ENCODE results near the gene PYCR2. TPM values are rescaled to one million over a fixed set of nuclear protein-coding genes. Genes with fewer than 3 reads are reported as not detected.

The PYCR2 gene
- total RNA-seq, 1 donor from 2014 or later, result 47.4 TPM

DNA sequence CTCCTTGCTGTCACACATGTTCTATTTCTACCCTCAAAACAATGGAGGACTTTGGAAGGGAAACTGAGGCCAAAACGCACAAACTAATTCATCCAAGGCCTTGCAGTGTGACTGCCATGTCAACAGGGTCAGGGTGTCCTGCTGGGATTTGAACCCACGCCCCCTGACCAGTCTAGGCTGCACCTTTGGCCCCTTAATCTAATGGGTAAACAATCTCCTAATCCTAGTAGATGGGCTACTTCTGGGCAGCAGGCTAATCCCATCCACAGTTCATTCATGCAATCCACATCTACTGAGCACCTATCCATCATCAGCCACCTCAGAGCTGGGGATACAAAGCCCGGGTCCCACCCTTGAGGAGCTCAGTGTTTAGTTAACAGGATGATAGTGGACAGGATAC is 34.0 kb upstream of the PYCR2 start:
- Histone ChIP-seq H3K9me3 (no peaks in the 10 kb centered on the region), H3K4me3 (no peak overlapping the region), H3K27me3 (no peaks in the 10 kb centered on the region), H3K36me3 (no peaks in the 10 kb centered on the region), H3K4me1 (peaks cover 6% of the 10 kb centered on the region), H3K27ac (no peak overlapping the region)
- intact Hi-C loops (cut with DNase I), result no loop called here
- TF ChIP-seq, protein P1, sequence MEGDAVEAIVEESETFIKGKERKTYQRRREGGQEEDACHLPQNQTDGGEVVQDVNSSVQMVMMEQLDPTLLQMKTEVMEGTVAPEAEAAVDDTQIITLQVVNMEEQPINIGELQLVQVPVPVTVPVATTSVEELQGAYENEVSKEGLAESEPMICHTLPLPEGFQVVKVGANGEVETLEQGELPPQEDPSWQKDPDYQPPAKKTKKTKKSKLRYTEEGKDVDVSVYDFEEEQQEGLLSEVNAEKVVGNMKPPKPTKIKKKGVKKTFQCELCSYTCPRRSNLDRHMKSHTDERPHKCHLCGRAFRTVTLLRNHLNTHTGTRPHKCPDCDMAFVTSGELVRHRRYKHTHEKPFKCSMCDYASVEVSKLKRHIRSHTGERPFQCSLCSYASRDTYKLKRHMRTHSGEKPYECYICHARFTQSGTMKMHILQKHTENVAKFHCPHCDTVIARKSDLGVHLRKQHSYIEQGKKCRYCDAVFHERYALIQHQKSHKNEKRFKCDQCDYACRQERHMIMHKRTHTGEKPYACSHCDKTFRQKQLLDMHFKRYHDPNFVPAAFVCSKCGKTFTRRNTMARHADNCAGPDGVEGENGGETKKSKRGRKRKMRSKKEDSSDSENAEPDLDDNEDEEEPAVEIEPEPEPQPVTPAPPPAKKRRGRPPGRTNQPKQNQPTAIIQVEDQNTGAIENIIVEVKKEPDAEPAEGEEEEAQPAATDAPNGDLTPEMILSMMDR (IDR thresholded peaks at IDR 0.05), result no peak
- TF ChIP-seq POLR2AphosphoS5 (IDR thresholded peaks at IDR 0.05; ENCODE audit: insufficient read depth in 1 of 2, low read depth in 1 of 2) (no peak), POLR2A (IDR thresholded peaks at IDR 0.05) (no peak)
- no peak for DNase-seq (ENCODE audit: extremely low spot score in 2 of 2)

DNA sequence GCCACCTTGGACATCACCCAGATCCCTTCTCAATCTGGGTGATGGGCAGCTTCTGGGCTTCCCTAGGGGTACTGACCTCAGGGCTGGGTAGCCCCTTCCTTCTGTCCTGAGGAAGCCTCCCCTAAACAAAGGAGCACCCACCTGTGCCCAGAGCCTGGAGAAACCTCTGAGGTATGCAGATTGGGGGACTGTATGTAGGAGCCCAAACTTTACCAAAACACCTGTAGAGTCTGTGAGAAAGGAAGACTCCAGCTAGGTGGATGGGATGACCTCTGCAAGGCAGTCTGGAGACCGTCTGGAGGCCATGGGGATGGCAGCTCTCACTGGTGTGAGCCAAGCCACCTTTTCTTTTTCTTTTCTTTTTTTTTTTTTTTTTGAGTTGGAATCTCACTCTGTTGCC is 30.7 kb upstream of the PYCR2 start:
- no peak for DNase-seq (ENCODE audit: extremely low spot score in 2 of 2)
- Histone ChIP-seq H3K27me3 (no peaks in the 10 kb centered on the region), H3K9me3 (no peaks in the 10 kb centered on the region), H3K27ac (no peak overlapping the region), H3K4me3 (no peak overlapping the region), H3K36me3 (no peaks in the 10 kb centered on the region), H3K4me1 (no peaks in the 10 kb centered on the region)
- intact Hi-C loops (cut with DNase I), result no loop called here
- TF ChIP-seq, protein P1 (IDR thresholded peaks at IDR 0.05), result no peak
- no peak for TF ChIP-seq POLR2A (IDR thresholded peaks at IDR 0.05)
- TF ChIP-seq POLR2AphosphoS5 (IDR thresholded peaks at IDR 0.05; ENCODE audit: insufficient read depth in 1 of 2, low read depth in 1 of 2), result no peak

DNA sequence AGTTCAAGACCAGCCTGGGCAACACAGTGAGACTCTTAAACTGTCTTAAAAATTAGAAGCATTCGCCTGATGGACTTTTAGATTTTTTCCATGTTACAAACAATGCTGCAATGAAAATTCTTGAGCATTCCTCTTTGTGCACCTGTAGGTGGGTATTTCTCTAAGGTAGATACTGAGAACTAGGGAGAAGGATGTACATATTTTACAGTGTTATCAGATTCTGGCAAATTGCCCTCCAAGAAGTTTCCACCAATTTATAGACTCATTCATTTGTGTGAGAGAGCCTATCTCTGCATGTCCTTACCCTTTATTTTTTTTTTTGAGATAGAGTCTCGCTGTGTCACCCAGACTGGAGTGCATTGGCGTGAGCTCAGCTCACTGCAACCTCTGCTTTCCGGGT is 29.3 kb upstream of the PYCR2 start:
- H3K4me1 ChIP-seq, result no peaks in the 10 kb centered on the region
- intact Hi-C loops (cut with DNase I), result no loop called here
- no peak overlapping the region for H3K27ac ChIP-seq
- no peaks in the 10 kb centered on the region for H3K27me3 ChIP-seq
- no peaks in the 10 kb centered on the region for H3K36me3 ChIP-seq
- no peak overlapping the region for H3K4me3 ChIP-seq
- no peak for TF ChIP-seq POLR2AphosphoS5 (IDR thresholded peaks at IDR 0.05; ENCODE audit: insufficient read depth in 1 of 2, low read depth in 1 of 2)
- TF ChIP-seq POLR2A (IDR thresholded peaks at IDR 0.05), result no peak
- TF ChIP-seq, protein P1 (IDR thresholded peaks at IDR 0.05), result no peak
- no peak for DNase-seq (ENCODE audit: extremely low spot score in 2 of 2)
- no peaks in the 10 kb centered on the region for H3K9me3 ChIP-seq

DNA sequence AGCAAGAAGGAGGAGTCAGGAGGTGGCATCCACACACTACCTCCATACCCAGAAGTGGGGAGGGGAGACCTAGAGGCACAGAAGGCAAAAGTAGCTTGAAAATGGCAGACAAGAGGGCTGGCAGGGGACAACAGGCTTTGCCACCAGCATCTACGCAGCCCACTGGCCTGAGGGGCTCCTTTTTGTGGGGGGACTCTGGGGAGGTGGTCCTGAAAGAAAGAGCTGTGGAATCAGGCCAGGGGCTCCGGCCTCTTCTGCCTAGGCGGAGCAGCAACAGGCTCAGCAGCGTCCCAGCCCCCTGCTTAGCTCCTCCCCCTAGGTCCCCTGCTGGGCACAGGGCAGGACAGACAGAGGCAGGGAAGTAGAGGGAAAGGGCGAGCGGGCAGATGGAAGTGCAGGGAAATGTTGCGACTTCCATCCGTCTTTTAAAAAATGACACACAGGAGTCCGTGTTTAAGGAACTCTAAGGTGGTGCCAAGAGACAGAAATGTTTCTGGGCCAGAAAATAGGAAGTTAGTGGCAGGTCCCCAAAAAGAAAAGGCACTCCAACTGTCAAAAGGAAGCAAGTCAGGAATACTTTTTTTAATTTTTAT is 27.0 kb upstream of the PYCR2 start:
- no peak overlapping the region for H3K27ac ChIP-seq
- no peaks in the 10 kb centered on the region for H3K4me1 ChIP-seq
- H3K36me3 ChIP-seq, result no peaks in the 10 kb centered on the region
- no peak for DNase-seq (ENCODE audit: extremely low spot score in 2 of 2)
- no peak for TF ChIP-seq POLR2AphosphoS5 (IDR thresholded peaks at IDR 0.05; ENCODE audit: insufficient read depth in 1 of 2, low read depth in 1 of 2)
- TF ChIP-seq, protein P1 (IDR thresholded peaks at IDR 0.05), result no peak
- no peak for TF ChIP-seq POLR2A (IDR thresholded peaks at IDR 0.05)
- H3K9me3 ChIP-seq, result no peaks in the 10 kb centered on the region
- no peaks in the 10 kb centered on the region for H3K27me3 ChIP-seq
- no peak overlapping the region for H3K4me3 ChIP-seq
- intact Hi-C loops (cut with DNase I), result no loop called here

DNA sequence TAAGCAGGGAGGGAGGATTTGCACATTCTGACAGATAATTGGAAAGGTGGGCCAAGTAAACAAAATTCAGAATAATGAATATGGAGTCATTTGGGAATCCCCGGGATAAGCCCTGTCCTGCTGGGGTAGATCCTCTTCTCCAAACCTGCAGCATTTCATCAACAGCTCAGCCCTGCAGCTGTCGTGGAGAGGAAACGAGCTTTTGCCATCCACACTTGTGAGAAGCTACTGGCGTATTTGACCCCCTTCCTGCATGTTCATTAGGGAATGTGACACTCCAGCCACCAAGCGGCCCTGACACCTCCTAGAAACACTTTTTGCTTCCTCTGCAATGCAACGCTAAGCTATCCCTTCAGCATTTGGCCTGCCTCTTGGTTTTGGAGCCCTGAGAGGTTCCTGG is 25.0 kb upstream of the PYCR2 start:
- Histone ChIP-seq H3K27ac (no peak overlapping the region), H3K27me3 (no peaks in the 10 kb centered on the region), H3K9me3 (no peaks in the 10 kb centered on the region), H3K4me3 (no peak overlapping the region), H3K36me3 (no peaks in the 10 kb centered on the region), H3K4me1 (peaks cover 5% of the 10 kb centered on the region)
- TF ChIP-seq POLR2A (IDR thresholded peaks at IDR 0.05), result no peak
- no peak for TF ChIP-seq POLR2AphosphoS5 (IDR thresholded peaks at IDR 0.05; ENCODE audit: insufficient read depth in 1 of 2, low read depth in 1 of 2)
- TF ChIP-seq, protein P1 (IDR thresholded peaks at IDR 0.05), result no peak
- DNase-seq (ENCODE audit: extremely low spot score in 2 of 2), result no peak
- intact Hi-C loops (cut with DNase I), result no loop called here

All from vagina (tissue), 2 donors.